ENCODE measurements around the gene RPS15. TPM values are rescaled to one million over a fixed set of nuclear protein-coding genes. Genes with fewer than 3 reads are reported as not detected.

Gene RPS15
- total RNA-seq, 1 donor from 2014 or later, result 1,014 TPM

DNA sequence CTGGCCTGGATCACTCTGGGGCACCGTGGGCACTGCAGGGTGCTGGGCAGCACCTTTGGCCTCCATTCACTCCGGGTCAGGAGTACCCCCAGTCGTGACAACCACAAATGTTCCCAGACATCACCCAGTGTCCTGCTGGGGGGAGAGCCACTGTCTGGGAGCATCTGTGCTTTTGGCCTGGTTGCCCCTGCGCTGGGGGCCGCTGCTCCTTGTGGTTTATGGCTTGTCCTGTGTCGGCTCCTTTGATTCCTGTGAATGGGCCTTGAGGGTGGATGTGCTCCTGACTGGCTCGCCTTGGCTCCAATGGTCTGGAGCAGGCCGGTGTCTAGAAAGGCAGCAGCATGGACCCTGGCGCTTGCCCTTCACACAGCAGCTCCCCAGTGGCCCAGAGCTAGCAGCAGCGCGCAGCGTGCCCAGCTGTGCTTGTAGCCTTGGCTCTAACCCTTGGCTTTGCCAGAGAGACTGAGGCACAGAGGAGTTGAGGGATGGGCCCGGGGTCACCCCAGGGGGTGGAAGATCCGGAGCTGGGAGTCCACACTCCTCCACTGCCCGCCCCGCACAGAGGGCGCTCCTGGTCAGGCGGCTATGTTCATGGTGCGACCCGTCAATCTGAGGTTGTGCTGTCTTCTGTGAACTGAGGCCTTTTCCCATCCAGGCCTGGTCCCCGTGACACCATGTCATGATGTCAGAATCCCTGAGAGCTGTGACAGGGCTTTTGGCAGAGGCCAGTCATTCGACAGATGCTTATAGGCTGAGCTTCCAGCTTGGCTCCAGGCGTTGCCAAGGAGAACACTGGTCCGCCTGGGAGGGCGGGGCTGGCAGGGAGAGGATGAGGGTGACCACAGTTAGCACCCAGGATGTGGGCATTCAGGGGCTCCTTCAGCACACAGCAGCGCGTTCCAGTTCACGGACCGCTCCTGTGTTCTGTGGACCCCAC lies 26.7 kb upstream of the RPS15 start:
- DNase-seq (ENCODE audit: low spot score in 2 of 2, unreplicated experiment in 2 of 2), result no peak
- Mint-ChIP-seq H3K4me1 (peaks cover 59% of the 10 kb centered on the region), H3K9me3 (no peaks in the 10 kb centered on the region), H3K4me3 (no peak overlapping the region), H3K27ac (peak overlapping the region; percentile 81), H3K36me3 (no peaks in the 10 kb centered on the region), H3K27me3 (ENCODE audit: low read depth) (no peaks in the 10 kb centered on the region)
- no peak for TF ChIP-seq CTCF (IDR thresholded peaks at IDR 0.05; ENCODE audit: unreplicated experiment)

- Mint-ChIP-seq H3K27ac (peak overlapping the region; percentile 76), H3K27me3 (ENCODE audit: low read depth) (no peaks in the 10 kb centered on the region), H3K9me3 (no peaks in the 10 kb centered on the region), H3K36me3 (no peaks in the 10 kb centered on the region), H3K4me3 (no peak overlapping the region), H3K4me1 (peaks cover 67% of the 10 kb centered on the region)
- no peak for DNase-seq (ENCODE audit: low spot score in 2 of 2, unreplicated experiment in 2 of 2)
- TF ChIP-seq CTCF (IDR thresholded peaks at IDR 0.05; ENCODE audit: unreplicated experiment), result no peak
Observed at GRCh38 chr19:1412323-1412923, 25.8 kb upstream of the RPS15 start.

DNA sequence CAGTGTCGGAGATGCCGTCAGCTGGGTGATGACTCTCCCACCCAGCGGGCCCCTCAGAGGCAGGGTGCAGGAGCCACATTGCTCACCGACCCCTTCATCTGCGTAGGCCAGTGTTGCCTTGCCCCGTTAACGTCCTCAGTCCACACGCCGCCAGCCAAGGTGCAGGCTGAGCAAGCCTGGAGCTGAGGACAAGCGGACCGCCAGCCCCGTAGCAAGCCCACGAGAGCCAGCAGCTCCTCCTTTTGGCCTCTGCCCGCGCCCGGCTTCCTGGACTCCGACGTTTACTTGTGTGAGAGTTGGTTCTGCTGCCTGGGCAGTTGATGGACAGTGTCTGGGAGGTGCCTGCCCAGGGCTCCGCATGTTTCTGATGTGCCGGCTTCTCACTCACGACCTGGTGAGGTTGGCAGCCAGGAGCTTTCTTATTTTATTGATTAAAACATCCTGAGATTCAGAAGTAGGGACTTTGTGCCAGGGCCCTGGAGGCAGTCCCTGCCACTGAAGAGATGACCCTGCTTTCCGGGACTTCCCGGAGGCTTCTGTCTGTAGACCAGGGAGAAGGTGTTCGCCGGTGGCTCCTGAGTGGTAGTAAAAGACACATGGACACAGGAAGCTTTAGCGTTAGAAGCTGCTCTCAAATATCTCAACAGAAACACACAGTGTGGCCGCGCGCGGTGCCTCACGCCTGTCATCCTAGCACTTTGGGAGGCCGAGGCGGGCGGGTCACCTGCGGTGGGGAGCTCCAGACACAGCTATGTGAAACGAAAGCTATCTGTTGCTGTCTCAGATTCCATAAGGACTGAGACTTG lies 25.0 kb upstream of the RPS15 start:
- DNase-seq (ENCODE audit: low spot score in 2 of 2, unreplicated experiment in 2 of 2), result no peak
- no peaks in the 10 kb centered on the region for H3K9me3 Mint-ChIP-seq
- peak overlapping the region; percentile 90 for H3K27ac Mint-ChIP-seq
- peaks cover 75% of the 10 kb centered on the region for H3K4me1 Mint-ChIP-seq
- no peak overlapping the region for H3K4me3 Mint-ChIP-seq
- no peaks in the 10 kb centered on the region for H3K27me3 Mint-ChIP-seq (ENCODE audit: low read depth)
- TF ChIP-seq CTCF (IDR thresholded peaks at IDR 0.05; ENCODE audit: unreplicated experiment), result no peak
- no peaks in the 10 kb centered on the region for H3K36me3 Mint-ChIP-seq

GRCh38 chr19:1416014-1416841 lies 22.0 kb upstream of the RPS15 start:
- Mint-ChIP-seq H3K36me3 (peaks cover 9% of the 10 kb centered on the region), H3K4me1 (peaks cover 54% of the 10 kb centered on the region), H3K4me3 (peak overlapping the region; percentile 59), H3K27ac (peak overlapping the region; percentile 99), H3K9me3 (no peaks in the 10 kb centered on the region), H3K27me3 (ENCODE audit: low read depth) (no peaks in the 10 kb centered on the region)
- DNase-seq (ENCODE audit: low spot score in 2 of 2, unreplicated experiment in 2 of 2), result no peak
- no peak for TF ChIP-seq CTCF (IDR thresholded peaks at IDR 0.05; ENCODE audit: unreplicated experiment)

- H3K4me1 Mint-ChIP-seq, result peaks cover 48% of the 10 kb centered on the region
- peak overlapping the region; percentile 21 for H3K4me3 Mint-ChIP-seq
- DNase-seq (ENCODE audit: low spot score in 2 of 2, unreplicated experiment in 2 of 2), result no peak
- no peak for TF ChIP-seq CTCF (IDR thresholded peaks at IDR 0.05; ENCODE audit: unreplicated experiment)
- peaks cover 9% of the 10 kb centered on the region for H3K36me3 Mint-ChIP-seq
- H3K27me3 Mint-ChIP-seq (ENCODE audit: low read depth), result no peaks in the 10 kb centered on the region
- H3K9me3 Mint-ChIP-seq, result no peaks in the 10 kb centered on the region
- peak overlapping the region; percentile 99 for H3K27ac Mint-ChIP-seq
Observed at GRCh38 chr19:1417145-1417544, 21.1 kb upstream of the RPS15 start.

Data from mesothelial cell of epicardium (in vitro differentiated cells).